Lower leg skin (tissue), 3 donors: ENCODE measurements around the gene USP13.

ENCODE experiments used
- CTCF ChIP-seq, 3 donors: fragments of 450-650 bp; IDR thresholded peaks; one replicate each; pipeline ENCODE4 v1.5.1; 2016; ENCODE audit warnings: antibody characterized with exemption in 3 of 3, mild to moderate bottlenecking in 3 of 3, moderate library complexity in 2 of 3
- POLR2A ChIP-seq, 2 donors: fragments of 450-650 bp; IDR thresholded peaks; one replicate each; pipeline ENCODE4 v1.6.1; 2016 to 2017; ENCODE audit warnings: antibody characterized with exemption in 2 of 2, mild to moderate bottlenecking in 1 of 2, moderate library complexity in 1 of 2

- TF ChIP-seq CTCF (IDR thresholded peaks at IDR 0.05) (no peak), POLR2A (IDR thresholded peaks at IDR 0.05) (no peak)
These were observed 17.5 kb downstream of the USP13 start for GRCh38 chr3:179670311-179670710.
